NCI-H524 (cell line): Measurements from ENCODE around the gene IMPG2.

Source experiments
- DNase-seq, 2 experiments: peaks; one replicate each; lab custom pipeline; 2025; lab: John Stamatoyannopoulos, UW

Gene IMPG2

GRCh38 chr3:101184111-101184510 lies 136.3 kb downstream of the IMPG2 start:
- no peak for DNase-seq

GRCh38 chr3:101183151-101183550 lies 137.2 kb downstream of the IMPG2 start:
- no peak for DNase-seq

- no peak for DNase-seq
Observed at GRCh38 chr3:101182734-101183133, 137.6 kb downstream of the IMPG2 start.

- DNase-seq, result no peak
Observed at GRCh38 chr3:101181801-101182200, 138.6 kb downstream of the IMPG2 start.

GRCh38 chr3:101179637-101180036 lies 140.7 kb downstream of the IMPG2 start:
- no peak for DNase-seq

- DNase-seq, result no peak
Observed at GRCh38 chr3:101177577-101177976, 142.8 kb downstream of the IMPG2 start.
